ENCODE measurements around the gene RHBDL1. TPM values are rescaled to one million over a fixed set of nuclear protein-coding genes. Genes with fewer than 3 reads are reported as not detected.

Gene RHBDL1
- total and polyA plus RNA-seq, 2 of the 8 experiments (the other 6 are each of a cell fraction or from before 2014, with no cell fraction given) = 4.0 to 8.1 TPM

- peaks cover 0 to 16% (median 5%) of the 10 kb centered on the region in 4 experiments; a peak in 4 of 7 replicates for H3K27me3 ChIP-seq (replicated peaks in 1 of 4; ENCODE audit: control insufficient read depth in 3 of 4, extremely low read depth in 1 of 4, insufficient read depth in 3 of 4, low read length in 3 of 4)
- no peak overlapping the region for H2BK120ac ChIP-seq (replicated peaks; ENCODE audit: low read depth, low read length)
- 0 out of 2 replicates have a peak overlapping the region, but pooled peaks have one; percentile 46 for H2BK15ac ChIP-seq (ENCODE audit: low read length)
- POLR2A ChIA-PET (ENCODE audit: partially characterized antibody) = interaction anchor here (0.8 to 23.0 kb wide), 17 partner anchors 1 to 78 kb away, joined by 3 to 353 read pairs (median 6); partner anchors contain the start of genes ANTKMT, CCDC78, CHTF18 and CIAO3
- H3K36me3 ChIP-seq (ENCODE audit: control insufficient read depth in 2 of 4, insufficient read depth in 4 of 4, low read length in 3 of 4) = peaks cover 0 to 6% (median 0%) of the 10 kb centered on the region in 4 experiments; a peak in 1 of 8 replicates
- peak overlapping the region; percentile 51 for H3K4ac ChIP-seq (replicated peaks; ENCODE audit: insufficient read length, low read depth, low read length)
- H3K9me3 ChIP-seq (ENCODE audit: insufficient read depth in 2 of 2, low read depth in 1 of 2, low read length in 1 of 2) = no peaks in the 10 kb centered on the region; a peak in 1 of 4 replicates
- H2AFZ ChIP-seq (ENCODE audit: low read length) = no peak overlapping the region
- WGBS, 2 experiments (ENCODE audit: extremely low coverage in 1 of 2, insufficient coverage in 1 of 2, insufficient read length in 1 of 2, insufficient replicate concordance in 2 of 2, low coverage in 1 of 2, low lambda C conversion rate in 2 of 2, missing lambda C conversion rate in 1 of 2) = 80% methylated on average over 21 of the region's 23 CpGs; no CpG with 5 or more reads in 1 of the 2 experiments
- no peaks in the 10 kb centered on the region for H3K79me1 ChIP-seq (ENCODE audit: low read depth, low read length)
- no peak overlapping the region for H4K5ac ChIP-seq (ENCODE audit: insufficient read length, low read depth, low read length)
- H3K27ac ChIP-seq (ENCODE audit: low read depth, low read length) = no peak overlapping the region
- peaks cover 22% of the 10 kb centered on the region; the same call in 1 of the 2 replicates for H3K23me2 ChIP-seq (ENCODE audit: low read depth, low read length)
- no peak overlapping the region for H2BK5ac ChIP-seq (ENCODE audit: low read depth, low read length)
- no peak overlapping the region for H3K56ac ChIP-seq (replicated peaks; ENCODE audit: insufficient read length, low read depth, low read length)
- H4K20me1 ChIP-seq (replicated peaks in 1 of 2; ENCODE audit: control insufficient read depth in 1 of 2, insufficient read depth in 2 of 2, low read length in 2 of 2) = peaks cover 3 to 11% of the 10 kb centered on the region in 2 experiments
- no peak overlapping the region for H2BK12ac ChIP-seq (ENCODE audit: low read depth, low read length)
- H3K14ac ChIP-seq (ENCODE audit: insufficient read length) = no peak overlapping the region
- H3K18ac ChIP-seq (ENCODE audit: extremely low read depth, low read length) = no peak overlapping the region
- H4K91ac ChIP-seq (replicated peaks; ENCODE audit: insufficient read length, low read length) = no peak overlapping the region
- no peak overlapping the region for H2AK5ac ChIP-seq (ENCODE audit: low read depth, low read length)
- H3K23ac ChIP-seq (ENCODE audit: insufficient read length) = no peak overlapping the region
- no peak for FAIRE-seq
- H3K4me3 ChIP-seq (ENCODE audit: extremely low read depth in 1 of 4, insufficient read depth in 2 of 4, low read depth in 3 of 4, low read length in 4 of 4) = peak overlapping the region in 3 of 4 experiments; percentile 45 to 83 (median 56); a peak in 4 of 8 replicates
- DNase-seq (ENCODE audit: low read depth in 1 of 2, low spot score in 2 of 2) = no peak
- peaks cover 0 to 14% (median 8%) of the 10 kb centered on the region in 4 experiments; a peak in 5 of 7 replicates for H3K4me1 ChIP-seq (replicated peaks in 1 of 4; ENCODE audit: control insufficient read depth in 3 of 4, insufficient read depth in 4 of 4, low read length in 3 of 4)
- peak overlapping the region; percentile 57 for H4K8ac ChIP-seq (ENCODE audit: extremely low read depth, insufficient read depth, low read length)
- H3K4me2 ChIP-seq (ENCODE audit: insufficient read depth in 1 of 2, low read depth in 2 of 2, low read length in 2 of 2) = peak overlapping the region; percentile 81 to 93; a peak in 3 of 4 replicates
- H2BK20ac ChIP-seq (ENCODE audit: low read length) = no peak overlapping the region
- no peaks in the 10 kb centered on the region for H3K79me2 ChIP-seq (ENCODE audit: control insufficient read depth in 1 of 2, insufficient read depth in 2 of 2, low read length in 2 of 2)
- no peak overlapping the region for H3K9ac ChIP-seq (replicated peaks in 1 of 4; ENCODE audit: extremely low read depth in 1 of 4, low read depth in 3 of 4, low read length in 3 of 4)
- CTCF ChIA-PET (ENCODE audit: partially characterized antibody) = interaction anchor here (0.5 to 35.8 kb wide), 6 partner anchors 9 to 330 kb away, joined by 3 to 977 read pairs (median 214); partner anchors contain the start of genes ANTKMT, CCDC78, CHTF18 and CIAO3
- no peak for TF ChIP-seq YY1 (IDR thresholded peaks at IDR 0.05; ENCODE audit: low read depth, low read length)
- no peak for TF ChIP-seq SAP30 (IDR thresholded peaks at IDR 0.05; ENCODE audit: insufficient read depth, insufficient replicate concordance, low read length)
- TF ChIP-seq RXRA (IDR thresholded peaks at IDR 0.05; ENCODE audit: insufficient read depth, low read depth, low read length) = no peak
- no peak for TF ChIP-seq CHD2 (IDR thresholded peaks at IDR 0.05; ENCODE audit: low read length)
- TF ChIP-seq, protein P1, sequence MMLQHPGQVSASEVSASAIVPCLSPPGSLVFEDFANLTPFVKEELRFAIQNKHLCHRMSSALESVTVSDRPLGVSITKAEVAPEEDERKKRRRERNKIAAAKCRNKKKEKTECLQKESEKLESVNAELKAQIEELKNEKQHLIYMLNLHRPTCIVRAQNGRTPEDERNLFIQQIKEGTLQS (IDR thresholded peaks at IDR 0.05; ENCODE audit: insufficient read depth, low read depth, low read length) = no peak
- TF ChIP-seq BRCA1 (IDR thresholded peaks at IDR 0.05; ENCODE audit: low read depth, low read length) = no peak
- TF ChIP-seq POLR2AphosphoS5 (IDR thresholded peaks at IDR 0.05; ENCODE audit: low read depth, low read length) = no peak
- no peak for TF ChIP-seq KDM4A (IDR thresholded peaks at IDR 0.05; ENCODE audit: low read depth, low read length, severe bottlenecking)
- TF ChIP-seq CTBP2 (IDR thresholded peaks at IDR 0.05; ENCODE audit: borderline replicate concordance, insufficient read depth, insufficient read length, low read length) = no peak
- no peak for TF ChIP-seq BCL11A (IDR thresholded peaks at IDR 0.05; ENCODE audit: low read depth in 2 of 2, low read length in 2 of 2)
- no peak for TF ChIP-seq EGR1 (IDR thresholded peaks at IDR 0.05; ENCODE audit: borderline replicate concordance, low read depth, low read length)
Observed at GRCh38 chr16:725463-726187, 50.2 kb downstream of the RHBDL1 start.
